SK-N-SH (cell line): ENCODE results near the gene RABEP2. TPM values are rescaled to one million over a fixed set of nuclear protein-coding genes. Genes with fewer than 3 reads are reported as not detected.

Source experiments
- CTCF ChIA-PET: fragments of 300-600, 350-600 bp; formaldehyde crosslinking; extraction: SDS; loops from one replicate; lab custom pipeline; 2021; lab: Yijun Ruan, JAX
- POLR2A ChIA-PET: fragments of 350-600 bp; sonication (Branson Sonifier 250); formaldehyde crosslinking; extraction: SDS; loops from one replicate; lab custom pipeline; 2020; ENCODE audit warnings: antibody characterized with exemption, inconsistent platforms; lab: Yijun Ruan, JAX
- DNase-seq: peaks from one replicate; pipeline ENCODE4 v3.0.0; 2012
- H2AFZ ChIP-seq: fragments of 200-600 bp; sonication (generic); 2 replicates; pipeline ENCODE4 v1.8.1; 2016; ENCODE audit warnings: antibody characterized with exemption, mild to moderate bottlenecking, low read depth
- H3F3A ChIP-seq: fragments of 200-600 bp; sonication (generic); replicated peaks from 2 replicates; pipeline ENCODE3; 2016; ENCODE audit warnings: antibody characterized with exemption, mild to moderate bottlenecking; ENCODE audit not compliant: insufficient read depth
- H3K27ac ChIP-seq, 2 experiments: fragments of 200-500 bp in 1 of 2; fragments of 200-600 bp in 1 of 2; sonication (Bioruptor generic) in 1 of 2; sonication (generic), shearing (Covaris generic) in 1 of 2; 2 replicates each; pipeline versions ENCODE4 v1.5.1 to v1.6.1; 2014 to 2016; ENCODE audit warnings: low read depth in 2 of 2, inconsistent platforms in 1 of 2, low read length in 1 of 2, mild to moderate bottlenecking in 1 of 2, mixed read lengths in 1 of 2
- H3K27me3 ChIP-seq: fragments of 200-600 bp; sonication (generic), shearing (Covaris generic); 2 replicates; pipeline ENCODE4 v1.6.1; 2016; ENCODE audit warnings: mixed run types; ENCODE audit not compliant: insufficient read depth
- H3K36me3 ChIP-seq, 2 experiments: fragments of 200-500 bp in 1 of 2; fragments of 200-600 bp in 1 of 2; sonication (Bioruptor generic) in 1 of 2; sonication (generic) in 1 of 2; replicated peaks in 1 of 2; 2 replicates each; pipeline versions ENCODE3 to v1.5.1; 2014 to 2016; ENCODE audit warnings: low read length in 1 of 2, mild to moderate bottlenecking in 1 of 2; ENCODE audit not compliant: insufficient read depth in 2 of 2, control insufficient read depth in 1 of 2
- H3K4me1 ChIP-seq, 2 experiments: fragments of 200-500 bp in 1 of 2; fragments of 200-600 bp in 1 of 2; sonication (Bioruptor generic) in 1 of 2; sonication (generic), shearing (Covaris generic) in 1 of 2; 2 replicates each; pipeline versions ENCODE4 v1.5.1 to v1.6.1; 2014 to 2016; ENCODE audit warnings: low read depth in 1 of 2, low read length in 1 of 2, mixed run types in 1 of 2; ENCODE audit not compliant: insufficient read depth in 2 of 2, control insufficient read depth in 1 of 2
- H3K4me2 ChIP-seq: fragments of 200-600 bp; sonication (generic), shearing (Covaris generic); 2 replicates; pipeline ENCODE4 v1.6.1; 2017; ENCODE audit warnings: mixed run types
- H3K4me3 ChIP-seq, 2 experiments: fragments of 200-500 bp in 1 of 2; fragments of 200-600 bp in 1 of 2; sonication (Bioruptor generic) in 1 of 2; sonication (generic), shearing (Covaris generic) in 1 of 2; 2 replicates each; pipeline versions ENCODE4 v1.5.1 to v1.8.1; 2014 to 2016; ENCODE audit warnings: low read depth in 2 of 2, inconsistent platforms in 1 of 2, low read length in 1 of 2, mild to moderate bottlenecking in 1 of 2, mixed read lengths in 1 of 2, moderate library complexity in 1 of 2
- H3K79me2 ChIP-seq: fragments of 200-600 bp; sonication (generic); 2 replicates; pipeline ENCODE4 v1.8.1; 2017; ENCODE audit warnings: mild to moderate bottlenecking; ENCODE audit not compliant: insufficient read depth
- H3K9ac ChIP-seq: fragments of 200-600 bp; sonication (generic); 2 replicates; pipeline ENCODE4 v1.6.1; 2017; ENCODE audit warnings: mixed run types
- H3K9me2 ChIP-seq: fragments of 200-600 bp; sonication (generic); 2 replicates; pipeline ENCODE4 v1.6.1; 2017; ENCODE audit warnings: mixed run types
- H3K9me3 ChIP-seq: fragments of 200-600 bp; sonication (generic); 2 replicates; pipeline ENCODE4 v1.6.1; 2017; ENCODE audit warnings: mixed run types, mild to moderate bottlenecking, moderate library complexity
- H4K20me1 ChIP-seq: fragments of 200-600 bp; sonication (generic); 2 replicates; pipeline ENCODE4 v1.6.1; 2017; ENCODE audit warnings: mild to moderate bottlenecking, mixed run types; ENCODE audit not compliant: insufficient read depth
- CHD2 ChIP-seq: fragments of 150-350 bp; IDR thresholded peaks from 2 replicates; pipeline ENCODE4 v1.6.1; 2018; ENCODE audit warnings: low read length; ENCODE audit not compliant: partially characterized antibody
- EZH2phosphoT487 ChIP-seq: fragments of 200-600 bp; sonication (generic); IDR thresholded peaks from 2 replicates; pipeline ENCODE4 v1.6.1; 2017; ENCODE audit warnings: low read depth, mixed run types, mild to moderate bottlenecking, antibody characterized with exemption, moderate library complexity, borderline replicate concordance
- FOXM1 ChIP-seq: IDR thresholded peaks from 2 replicates; pipeline ENCODE4 v1.4.0; 2012; ENCODE audit warnings: low read depth, mild to moderate bottlenecking
- GABPA ChIP-seq: IDR thresholded peaks from 2 replicates; pipeline ENCODE4 v1.4.0; 2012; ENCODE audit warnings: low read depth, mild to moderate bottlenecking
- NFIC ChIP-seq: IDR thresholded peaks from 2 replicates; pipeline ENCODE4 v1.4.0; 2012; ENCODE audit warnings: borderline replicate concordance
- NRF1 ChIP-seq: IDR thresholded peaks from 2 replicates; pipeline ENCODE4 v1.6.1; 2012; ENCODE audit warnings: low read depth, mild to moderate bottlenecking, low read length
- POLR2AphosphoS5 ChIP-seq: IDR thresholded peaks from 2 replicates; pipeline ENCODE4 v1.6.1; 2012; ENCODE audit warnings: low read depth, low read length
- RCOR1 ChIP-seq: fragments of 150-350 bp; IDR thresholded peaks from 2 replicates; pipeline ENCODE4 v1.6.1; 2017; ENCODE audit warnings: antibody characterized with exemption, low read length
- RFX5 ChIP-seq: IDR thresholded peaks from 2 replicates; pipeline ENCODE4 v1.6.1; 2012; ENCODE audit warnings: mild to moderate bottlenecking, improper control_type of control experiment, low read length
- RXRA ChIP-seq: IDR thresholded peaks from 2 replicates; pipeline ENCODE4 v1.4.0; 2012; ENCODE audit warnings: low read depth, mild to moderate bottlenecking, borderline replicate concordance
- TCF12 ChIP-seq: IDR thresholded peaks from 2 replicates; pipeline ENCODE4 v1.4.0; 2012
- WGBS: methylation state at CpG from one replicate; pipeline ENCODE4 v1.1.6; 2017; ENCODE audit warnings: low lambda C conversion rate; 5-methylcytosine and 5-hydroxymethylcytosine counted together
- polyA plus RNA-seq, 3 experiments: library from polyadenylated mRNA; depleted of rRNA; stranded (reverse); fragments of >200 nt; gene quantifications; 2 replicates each; pipeline ENCODE4 v1.2.3, GENCODE V29; 2012
- TF ChIP-seq, protein P1 (sequence below): IDR thresholded peaks from 2 replicates; pipeline ENCODE4 v1.6.1; 2012; ENCODE audit warnings: mild to moderate bottlenecking, low read depth, low read length, moderate library complexity
- TF ChIP-seq, protein P2 (sequence below): fragments of 150-350 bp; IDR thresholded peaks from 2 replicates; pipeline ENCODE4 v1.6.1; 2016; ENCODE audit warnings: mild to moderate bottlenecking, low read depth, low read length
- TF ChIP-seq, protein P3 (sequence below): IDR thresholded peaks from 2 replicates; pipeline ENCODE4 v1.4.0; 2012; ENCODE audit warnings: low read depth, borderline replicate concordance
- TF ChIP-seq, protein P4 (sequence below): IDR thresholded peaks from 2 replicates; pipeline ENCODE4 v1.4.0; 2012; ENCODE audit warnings: low read depth

RABEP2 gene
- polyA plus RNA-seq, 1 of the 3 experiments (the other 2 are of a cell fraction), result 46.1 TPM

DNA sequence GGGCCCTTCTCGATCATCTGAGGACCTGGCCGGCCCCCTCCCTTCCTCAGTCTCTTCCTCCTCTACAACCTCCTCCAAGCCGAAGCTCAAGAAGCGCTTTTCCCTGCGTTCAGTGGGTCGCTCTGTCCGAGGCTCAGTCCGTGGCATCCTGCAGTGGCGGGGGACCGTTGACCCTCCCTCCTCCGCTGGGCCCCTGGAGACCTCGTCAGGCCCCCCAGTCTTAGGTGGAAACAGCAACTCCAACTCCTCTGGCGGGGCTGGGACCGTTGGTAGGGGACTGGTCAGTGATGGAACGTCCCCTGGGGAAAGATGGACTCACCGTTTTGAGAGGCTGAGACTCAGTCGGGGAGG, 58.6 kb downstream of the RABEP2 start:
- H3K4me3 ChIP-seq, result no peak overlapping the region
- no peak overlapping the region for H3K9ac ChIP-seq
- 0 out of 2 replicates have a peak, but pooled peaks cover 5% of the 10 kb centered on the region for H4K20me1 ChIP-seq
- H3K4me1 ChIP-seq, result peaks cover 13 to 14% of the 10 kb centered on the region in 2 experiments; a peak in 3 of 4 replicates
- ChIA-PET POLR2A (interaction anchor here (1.1 kb wide), 1 partner anchor 13 kb away, joined by 4 read pairs; no protein-coding TSS in a partner anchor), CTCF (interaction anchor here (2.0 to 5.2 kb wide), 2 partner anchors 20 to 79 kb away, joined by 5 to 35 read pairs; partner anchors contain the start of gene TUFM)
- peaks cover 53% of the 10 kb centered on the region for H3K79me2 ChIP-seq
- H3K9me3 ChIP-seq, result no peaks in the 10 kb centered on the region
- H3K9me2 ChIP-seq, result no peaks in the 10 kb centered on the region
- TF ChIP-seq, protein P1, sequence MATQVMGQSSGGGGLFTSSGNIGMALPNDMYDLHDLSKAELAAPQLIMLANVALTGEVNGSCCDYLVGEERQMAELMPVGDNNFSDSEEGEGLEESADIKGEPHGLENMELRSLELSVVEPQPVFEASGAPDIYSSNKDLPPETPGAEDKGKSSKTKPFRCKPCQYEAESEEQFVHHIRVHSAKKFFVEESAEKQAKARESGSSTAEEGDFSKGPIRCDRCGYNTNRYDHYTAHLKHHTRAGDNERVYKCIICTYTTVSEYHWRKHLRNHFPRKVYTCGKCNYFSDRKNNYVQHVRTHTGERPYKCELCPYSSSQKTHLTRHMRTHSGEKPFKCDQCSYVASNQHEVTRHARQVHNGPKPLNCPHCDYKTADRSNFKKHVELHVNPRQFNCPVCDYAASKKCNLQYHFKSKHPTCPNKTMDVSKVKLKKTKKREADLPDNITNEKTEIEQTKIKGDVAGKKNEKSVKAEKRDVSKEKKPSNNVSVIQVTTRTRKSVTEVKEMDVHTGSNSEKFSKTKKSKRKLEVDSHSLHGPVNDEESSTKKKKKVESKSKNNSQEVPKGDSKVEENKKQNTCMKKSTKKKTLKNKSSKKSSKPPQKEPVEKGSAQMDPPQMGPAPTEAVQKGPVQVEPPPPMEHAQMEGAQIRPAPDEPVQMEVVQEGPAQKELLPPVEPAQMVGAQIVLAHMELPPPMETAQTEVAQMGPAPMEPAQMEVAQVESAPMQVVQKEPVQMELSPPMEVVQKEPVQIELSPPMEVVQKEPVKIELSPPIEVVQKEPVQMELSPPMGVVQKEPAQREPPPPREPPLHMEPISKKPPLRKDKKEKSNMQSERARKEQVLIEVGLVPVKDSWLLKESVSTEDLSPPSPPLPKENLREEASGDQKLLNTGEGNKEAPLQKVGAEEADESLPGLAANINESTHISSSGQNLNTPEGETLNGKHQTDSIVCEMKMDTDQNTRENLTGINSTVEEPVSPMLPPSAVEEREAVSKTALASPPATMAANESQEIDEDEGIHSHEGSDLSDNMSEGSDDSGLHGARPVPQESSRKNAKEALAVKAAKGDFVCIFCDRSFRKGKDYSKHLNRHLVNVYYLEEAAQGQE, result no peak
- TF ChIP-seq FOXM1, result no peak
- no peak for TF ChIP-seq RXRA
- no peak for TF ChIP-seq RCOR1
- TF ChIP-seq RFX5, result no peak
- TF ChIP-seq, protein P2, sequence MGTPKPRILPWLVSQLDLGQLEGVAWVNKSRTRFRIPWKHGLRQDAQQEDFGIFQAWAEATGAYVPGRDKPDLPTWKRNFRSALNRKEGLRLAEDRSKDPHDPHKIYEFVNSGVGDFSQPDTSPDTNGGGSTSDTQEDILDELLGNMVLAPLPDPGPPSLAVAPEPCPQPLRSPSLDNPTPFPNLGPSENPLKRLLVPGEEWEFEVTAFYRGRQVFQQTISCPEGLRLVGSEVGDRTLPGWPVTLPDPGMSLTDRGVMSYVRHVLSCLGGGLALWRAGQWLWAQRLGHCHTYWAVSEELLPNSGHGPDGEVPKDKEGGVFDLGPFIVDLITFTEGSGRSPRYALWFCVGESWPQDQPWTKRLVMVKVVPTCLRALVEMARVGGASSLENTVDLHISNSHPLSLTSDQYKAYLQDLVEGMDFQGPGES, result no peak
- TF ChIP-seq NRF1, result no peak
- TF ChIP-seq, protein P3, sequence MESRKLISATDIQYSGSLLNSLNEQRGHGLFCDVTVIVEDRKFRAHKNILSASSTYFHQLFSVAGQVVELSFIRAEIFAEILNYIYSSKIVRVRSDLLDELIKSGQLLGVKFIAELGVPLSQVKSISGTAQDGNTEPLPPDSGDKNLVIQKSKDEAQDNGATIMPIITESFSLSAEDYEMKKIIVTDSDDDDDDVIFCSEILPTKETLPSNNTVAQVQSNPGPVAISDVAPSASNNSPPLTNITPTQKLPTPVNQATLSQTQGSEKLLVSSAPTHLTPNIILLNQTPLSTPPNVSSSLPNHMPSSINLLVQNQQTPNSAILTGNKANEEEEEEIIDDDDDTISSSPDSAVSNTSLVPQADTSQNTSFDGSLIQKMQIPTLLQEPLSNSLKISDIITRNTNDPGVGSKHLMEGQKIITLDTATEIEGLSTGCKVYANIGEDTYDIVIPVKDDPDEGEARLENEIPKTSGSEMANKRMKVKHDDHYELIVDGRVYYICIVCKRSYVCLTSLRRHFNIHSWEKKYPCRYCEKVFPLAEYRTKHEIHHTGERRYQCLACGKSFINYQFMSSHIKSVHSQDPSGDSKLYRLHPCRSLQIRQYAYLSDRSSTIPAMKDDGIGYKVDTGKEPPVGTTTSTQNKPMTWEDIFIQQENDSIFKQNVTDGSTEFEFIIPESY, result no peak
- TF ChIP-seq, protein P4, sequence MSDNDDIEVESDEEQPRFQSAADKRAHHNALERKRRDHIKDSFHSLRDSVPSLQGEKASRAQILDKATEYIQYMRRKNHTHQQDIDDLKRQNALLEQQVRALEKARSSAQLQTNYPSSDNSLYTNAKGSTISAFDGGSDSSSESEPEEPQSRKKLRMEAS, result no peak
- TF ChIP-seq TCF12, result no peak
- TF ChIP-seq CHD2, result no peak
- no peak for TF ChIP-seq EZH2phosphoT487
- no peak for TF ChIP-seq GABPA
- TF ChIP-seq POLR2AphosphoS5, result no peak
- TF ChIP-seq NFIC, result no peak
- peaks cover 12 to 36% of the 10 kb centered on the region in 2 experiments for H3K36me3 ChIP-seq
- no peaks in the 10 kb centered on the region for H3F3A ChIP-seq
- no peak for DNase-seq
- no peak overlapping the region for H2AFZ ChIP-seq
- no peak overlapping the region for H3K4me2 ChIP-seq
- no peaks in the 10 kb centered on the region for H3K27me3 ChIP-seq
- H3K27ac ChIP-seq, result no peak overlapping the region
- WGBS, result 95% methylated on average over 17 of the region's 17 CpGs
